ENCODE results near the gene LMCD1.

The LMCD1 gene

GRCh38 chr3:8484409-8485140 is 17.0 kb upstream of the LMCD1 start:
- no peak for DNase-seq

- DNase-seq: no peak
These were observed 16.3 kb upstream of the LMCD1 start for GRCh38 chr3:8485141-8485870.

DNA sequence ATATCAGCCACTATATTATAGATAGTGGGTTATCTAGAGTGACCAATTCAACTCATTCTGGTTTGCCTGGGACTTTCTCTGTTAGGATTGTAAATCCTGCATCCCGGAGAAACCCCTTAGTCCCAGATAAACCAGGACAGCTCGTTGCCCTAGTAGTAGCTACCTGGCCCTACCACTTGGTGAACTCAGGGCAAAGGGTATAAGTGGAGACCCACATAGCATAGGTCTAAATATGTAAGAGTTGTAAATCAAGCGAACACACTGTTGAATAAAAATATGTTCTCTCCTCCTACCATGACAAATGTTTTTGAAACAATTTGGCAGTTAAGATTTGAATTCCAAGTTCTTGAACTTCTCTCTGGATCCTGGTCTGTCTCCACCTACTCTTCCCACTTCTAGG is 15.7 kb upstream of the LMCD1 start:
- no peak for DNase-seq

DNA sequence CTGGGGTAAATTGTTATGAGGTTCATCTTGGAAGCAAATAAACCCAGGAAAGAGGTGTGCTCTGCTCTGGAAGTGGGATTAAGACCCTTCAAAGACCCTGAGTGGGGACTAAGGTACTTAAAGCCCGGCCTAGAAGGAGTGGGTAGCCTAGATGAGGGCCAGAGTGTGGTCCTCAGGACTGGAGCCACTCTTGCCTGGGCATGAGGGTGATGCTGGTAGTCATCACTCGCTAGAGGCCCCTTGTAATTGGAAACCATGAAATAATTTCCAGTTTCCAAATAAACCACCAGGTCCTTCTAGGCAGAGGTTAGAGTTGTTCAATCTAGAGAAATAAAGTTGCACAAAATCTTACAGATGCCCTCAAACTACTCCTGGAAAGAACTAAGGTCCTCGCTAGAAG is 15.2 kb upstream of the LMCD1 start:
- no peak for DNase-seq

GRCh38 chr3:8486936-8487335 is 14.7 kb upstream of the LMCD1 start:
- DNase-seq: no peak

DNA sequence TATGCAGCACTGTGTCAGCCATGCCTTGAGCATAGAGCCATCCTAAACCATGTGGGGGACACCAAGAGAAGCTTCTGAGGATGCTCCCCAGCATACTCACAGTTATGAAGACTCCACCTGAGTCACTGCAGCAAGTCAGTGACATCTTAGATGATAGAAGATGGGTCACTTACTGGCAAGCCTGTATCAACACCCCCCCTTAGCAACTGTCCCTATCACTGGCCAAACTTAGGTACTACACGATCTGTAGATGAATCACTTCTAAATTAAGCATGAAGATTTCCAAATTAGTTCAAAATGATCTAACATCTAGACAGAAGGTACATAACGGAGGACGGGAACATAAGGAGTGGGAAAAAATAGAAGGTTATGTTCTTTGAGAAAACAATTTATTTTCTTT is 13.2 kb upstream of the LMCD1 start:
- no peak for DNase-seq

DNA sequence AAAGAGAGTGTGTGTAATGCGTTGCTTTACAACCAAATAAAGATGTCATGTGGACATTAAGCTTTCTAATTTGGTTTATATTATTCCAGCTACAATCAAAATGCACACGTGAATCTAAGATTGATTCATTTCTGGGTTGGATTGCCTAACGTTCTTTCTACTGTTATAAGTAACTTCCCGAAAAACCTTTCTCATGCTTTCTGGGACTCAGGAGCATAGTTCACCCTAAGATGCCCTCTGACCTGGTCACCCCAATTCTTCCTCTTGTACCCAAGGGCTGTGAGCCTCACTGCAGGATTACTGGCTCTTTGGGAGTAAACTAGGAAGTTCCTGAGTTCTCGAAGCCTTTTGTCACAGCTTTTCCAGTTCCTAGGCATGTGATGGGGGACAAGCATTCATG is 12.7 kb upstream of the LMCD1 start:
- no peak for DNase-seq

DNA sequence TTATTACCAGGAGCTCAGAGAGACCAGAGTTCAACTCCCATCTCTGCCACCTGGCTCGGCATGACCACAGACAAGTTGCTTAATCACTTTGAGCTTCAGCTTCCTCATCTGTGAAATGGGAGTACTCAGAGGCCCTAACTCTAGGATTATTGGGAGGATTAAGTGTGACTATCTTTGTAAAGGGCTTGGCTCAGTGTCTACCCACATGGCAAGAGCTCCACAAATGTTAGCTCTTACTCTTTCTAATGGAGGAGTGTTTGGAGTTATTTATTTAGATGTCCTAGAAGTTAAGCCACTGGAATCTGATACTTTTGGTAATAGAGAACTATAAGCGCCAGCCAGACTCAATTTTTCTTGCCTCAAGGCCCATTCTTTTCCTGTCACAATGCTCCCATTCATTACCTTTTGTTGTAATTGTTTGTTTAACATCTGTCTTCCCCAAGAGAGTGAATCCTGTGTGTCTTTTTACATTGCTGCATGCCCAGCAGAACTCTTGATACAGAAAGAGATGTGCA is 12.3 kb upstream of the LMCD1 start:
- DNase-seq: no peak

- no peak for DNase-seq
These were observed 11.5 kb upstream of the LMCD1 start for GRCh38 chr3:8490079-8490552.

GRCh38 chr3:8491271-8492144 is 10.1 kb upstream of the LMCD1 start:
- no peak for DNase-seq

GRCh38 chr3:8492744-8493511 is 8.7 kb upstream of the LMCD1 start:
- DNase-seq: no peak

GRCh38 chr3:8493744-8494143 is 7.9 kb upstream of the LMCD1 start:
- no peak for DNase-seq

GRCh38 chr3:8494327-8494726 is 7.3 kb upstream of the LMCD1 start:
- no peak for DNase-seq

DNA sequence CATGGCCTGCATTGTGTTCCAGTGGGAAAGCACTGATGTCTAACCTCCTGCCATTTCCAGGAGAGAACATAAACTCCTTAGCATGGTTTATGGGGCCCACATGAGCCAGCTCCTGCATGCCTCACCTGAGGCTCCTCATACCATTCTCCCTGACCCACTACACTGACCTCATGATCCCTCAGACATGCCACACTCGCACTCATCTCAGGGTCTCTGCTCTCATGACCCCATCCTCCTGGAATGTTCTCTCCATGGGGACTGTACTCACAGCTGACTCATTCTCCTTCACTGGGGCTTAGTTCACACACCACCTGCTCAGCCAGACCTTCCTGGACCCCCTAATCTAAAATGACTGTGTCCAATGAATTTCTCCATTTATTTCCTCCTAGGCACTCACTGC is 4.0 kb upstream of the LMCD1 start:
- no peak for DNase-seq

- DNase-seq: no peak
These were observed 2.4 kb upstream of the LMCD1 start for GRCh38 chr3:8499181-8499611.

DNA sequence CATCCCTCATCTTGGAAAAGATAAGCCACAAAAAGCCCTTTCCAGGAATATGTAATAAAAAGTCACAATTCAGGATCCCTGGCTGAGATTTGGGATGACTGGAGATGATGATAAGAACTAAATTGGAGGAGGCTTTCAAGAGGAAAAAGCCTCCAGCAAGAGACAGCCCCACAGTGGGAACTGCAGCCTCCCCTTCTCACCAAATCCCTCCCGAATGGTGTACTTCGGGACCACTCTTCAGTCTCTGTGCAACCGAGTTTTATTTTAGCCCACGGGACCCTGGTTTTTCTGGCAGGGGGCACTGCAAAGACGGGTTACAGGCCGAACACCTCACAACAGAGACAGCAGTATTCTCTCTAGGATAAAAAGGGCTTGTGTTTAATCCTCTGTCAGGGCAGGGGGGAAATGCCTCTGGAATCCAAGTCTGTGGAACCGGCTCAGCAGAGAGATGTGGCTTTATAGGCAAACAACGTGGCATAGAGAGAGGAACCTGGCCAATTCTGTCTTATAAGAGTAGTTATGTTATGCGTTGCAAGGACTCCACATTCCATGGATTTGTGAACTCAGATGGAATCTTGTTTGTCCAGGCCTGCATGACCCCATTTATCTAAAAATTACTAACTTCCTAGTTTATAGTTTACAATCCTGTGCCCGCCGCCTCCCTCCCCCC is 1.2 kb upstream of the LMCD1 start:
- no peak for DNase-seq

DNA sequence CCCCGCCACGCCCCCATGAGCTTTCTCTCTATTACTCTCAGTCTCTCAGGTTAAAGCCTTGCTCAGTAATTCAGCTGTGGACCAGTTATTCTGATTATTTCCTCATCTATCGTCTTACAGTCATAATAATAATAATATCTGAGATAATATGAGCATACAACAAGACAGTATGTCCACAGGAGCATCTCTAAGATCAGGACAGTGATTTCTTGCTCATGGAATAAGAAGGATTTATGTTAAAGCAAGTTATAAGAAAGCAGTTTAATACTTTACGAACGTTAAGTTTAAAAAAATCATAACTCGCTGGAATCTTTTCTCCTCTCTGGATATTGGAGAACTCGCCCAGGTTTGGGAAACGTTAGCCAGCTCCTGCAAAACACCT is 643 bp upstream of the LMCD1 start:
- no peak for DNase-seq

GRCh38 chr3:8503461-8503860 is 1.8 kb downstream of the LMCD1 start:
- no peak for DNase-seq

DNA sequence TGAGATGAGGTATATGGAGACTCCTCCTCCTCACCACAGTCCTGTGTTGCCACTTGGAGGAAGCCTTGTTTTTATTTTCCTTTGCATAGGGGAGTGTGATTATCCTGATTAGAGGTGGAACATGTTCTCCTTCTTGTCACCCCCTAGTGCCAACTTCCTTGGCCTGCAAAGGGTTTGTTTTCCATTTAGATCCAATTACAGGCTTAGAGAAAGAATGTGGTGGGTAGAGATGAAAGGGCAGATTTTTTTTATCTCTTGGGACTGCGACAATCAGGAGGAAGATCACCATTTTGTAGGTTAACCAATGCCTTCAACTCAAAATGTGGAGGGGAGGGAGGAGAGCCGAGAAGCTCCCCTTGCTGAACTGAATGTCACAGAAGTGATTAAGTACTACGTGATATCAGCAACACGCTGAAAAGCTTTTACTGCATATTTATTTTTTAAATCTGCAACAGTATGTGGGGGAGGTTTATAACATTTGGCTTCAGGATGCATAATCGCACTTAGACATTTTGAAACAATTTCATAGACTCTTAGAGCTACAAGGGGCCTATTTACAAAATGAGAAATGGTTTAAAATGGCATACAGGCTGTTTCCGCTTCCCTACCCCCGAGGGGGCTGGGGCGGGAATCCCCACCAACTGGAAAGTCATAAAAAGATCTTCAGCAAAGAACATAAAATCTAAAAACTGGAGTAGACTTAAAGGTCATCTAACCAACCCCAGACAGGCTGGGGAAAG is 2.4 kb downstream of the LMCD1 start:
- DNase-seq: no peak

- no peak for DNase-seq
These were observed 3.0 kb downstream of the LMCD1 start for GRCh38 chr3:8504611-8504973.

- DNase-seq: no peak
These were observed 4.0 kb downstream of the LMCD1 start for GRCh38 chr3:8505621-8506020.
